Inferior parietal cortex (tissue), 1 donor: ENCODE data around the gene LMBR1L.

ENCODE experiments used
- DNase-seq: peaks from one replicate; pipeline ENCODE4 v3.0.0-alpha.2; 2016; ENCODE audit errors: extremely low spot score

The LMBR1L gene

DNA sequence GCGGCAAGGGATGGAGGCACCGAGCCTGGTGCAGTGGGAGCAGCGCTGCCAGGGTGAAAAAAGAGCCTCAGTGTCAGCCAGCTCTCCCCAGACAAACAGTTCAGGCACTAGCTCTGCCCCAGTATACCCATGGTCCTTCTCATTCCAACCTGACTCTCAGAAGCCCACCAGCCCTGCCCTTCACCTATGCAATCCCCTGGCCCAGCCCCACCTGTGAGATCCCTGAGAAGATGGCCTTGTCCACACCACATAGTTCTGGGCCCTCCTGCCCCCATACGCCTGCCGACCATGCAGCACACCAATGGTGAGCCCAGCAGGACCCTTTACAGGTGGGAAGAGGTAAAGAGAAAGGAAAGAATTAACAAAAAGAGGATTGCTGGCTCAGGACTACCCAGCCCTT, 56.6 kb downstream of the LMBR1L start:
- no peak for DNase-seq

GRCh38 chr12:49052451-49053208, 58.0 kb downstream of the LMBR1L start:
- DNase-seq = no peak

GRCh38 chr12:49051777-49052438, 58.7 kb downstream of the LMBR1L start:
- DNase-seq = no peak

DNA sequence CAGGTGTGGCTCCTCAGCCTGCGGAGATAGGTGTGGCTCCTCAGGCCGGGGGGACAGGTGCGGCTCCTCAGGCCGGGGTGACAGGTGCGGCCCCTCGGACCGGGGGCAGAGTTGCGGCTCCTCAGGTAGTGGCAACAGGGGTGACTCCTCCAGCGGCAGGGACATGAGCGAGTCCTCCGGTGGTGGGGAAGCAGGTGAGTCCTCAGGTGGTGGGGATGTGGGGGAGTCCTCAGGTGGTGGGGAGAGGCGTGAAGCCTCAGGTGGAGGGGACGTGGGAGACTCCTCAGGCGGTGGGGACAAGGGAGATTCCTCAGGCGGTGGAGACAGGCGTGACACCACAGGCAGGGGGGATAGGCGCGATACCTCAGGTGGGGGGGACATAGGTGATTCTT, 59.3 kb downstream of the LMBR1L start:
- DNase-seq = no peak

DNA sequence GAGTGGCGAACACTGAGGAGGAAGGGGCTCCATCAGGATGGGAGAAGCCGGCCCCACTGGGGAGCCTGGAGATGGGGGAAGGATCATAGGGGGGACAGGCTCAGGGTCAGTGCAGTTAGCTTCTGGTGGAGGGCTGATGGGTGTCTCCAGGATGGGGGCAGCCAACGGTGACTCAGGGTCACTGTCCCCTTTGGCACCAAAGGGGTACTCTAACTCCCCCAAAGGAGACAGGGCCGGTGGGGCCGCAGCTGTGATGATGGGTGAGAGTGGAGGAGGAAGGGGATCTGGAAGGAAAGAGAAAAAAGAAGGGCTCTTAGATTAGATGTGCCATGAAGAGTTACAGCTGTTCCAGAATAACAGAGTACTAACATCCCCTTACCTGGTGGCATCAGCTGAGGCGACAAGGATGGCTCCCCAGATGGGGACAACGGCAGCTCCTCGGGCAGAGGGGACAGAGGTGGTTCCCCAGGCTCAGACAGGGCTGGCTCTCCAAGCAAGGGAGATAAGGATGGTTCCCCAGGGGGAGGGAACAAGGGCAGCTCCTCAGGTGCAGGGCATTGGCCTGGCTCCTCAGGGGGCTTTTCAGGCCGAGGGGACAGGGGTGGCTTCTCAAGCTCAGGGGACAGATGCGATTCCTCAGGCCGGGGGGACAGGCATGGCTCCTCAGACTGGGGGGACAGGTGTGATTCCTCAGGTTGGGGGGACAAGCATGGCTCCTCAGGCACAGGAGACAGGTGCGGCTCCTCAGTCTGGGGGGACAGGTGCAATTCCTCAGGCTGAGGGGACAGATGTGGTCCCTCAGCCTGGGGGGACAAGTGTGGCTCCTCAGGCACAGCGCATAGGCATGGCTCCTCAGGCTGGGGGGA, 59.9 kb downstream of the LMBR1L start:
- DNase-seq = no peak

DNA sequence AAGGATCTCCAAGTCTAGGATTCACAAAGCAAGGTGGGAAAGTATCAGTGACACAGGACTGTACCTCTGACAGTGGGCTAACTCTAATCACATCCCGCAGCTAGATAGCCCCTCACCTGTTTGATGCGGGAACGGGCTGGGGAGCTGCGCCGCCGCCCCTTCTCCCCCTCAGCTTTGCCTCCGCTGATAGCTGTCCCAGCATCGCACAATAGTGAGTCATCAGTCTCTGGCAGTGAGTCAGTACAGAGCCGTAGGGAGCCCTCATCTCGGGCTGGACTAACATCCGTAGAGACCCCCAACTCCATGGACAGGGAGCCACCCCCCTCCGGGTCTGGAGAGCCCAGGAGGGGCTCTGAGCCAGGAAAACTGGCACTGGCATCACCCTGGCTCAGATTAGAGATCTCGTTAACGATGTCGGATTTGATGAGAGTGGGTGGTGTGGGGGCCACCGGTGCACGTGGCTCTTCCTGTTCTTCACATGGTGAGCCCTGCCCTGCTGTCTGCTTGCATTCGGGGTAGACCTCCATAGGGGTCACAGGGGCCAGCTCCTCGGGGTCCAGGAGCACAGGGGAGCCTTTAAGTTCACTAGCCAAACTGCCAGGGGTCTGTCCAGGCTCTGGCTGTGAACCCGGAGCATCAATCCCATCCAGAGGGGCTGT, 61.0 kb downstream of the LMBR1L start:
- DNase-seq = no peak

DNA sequence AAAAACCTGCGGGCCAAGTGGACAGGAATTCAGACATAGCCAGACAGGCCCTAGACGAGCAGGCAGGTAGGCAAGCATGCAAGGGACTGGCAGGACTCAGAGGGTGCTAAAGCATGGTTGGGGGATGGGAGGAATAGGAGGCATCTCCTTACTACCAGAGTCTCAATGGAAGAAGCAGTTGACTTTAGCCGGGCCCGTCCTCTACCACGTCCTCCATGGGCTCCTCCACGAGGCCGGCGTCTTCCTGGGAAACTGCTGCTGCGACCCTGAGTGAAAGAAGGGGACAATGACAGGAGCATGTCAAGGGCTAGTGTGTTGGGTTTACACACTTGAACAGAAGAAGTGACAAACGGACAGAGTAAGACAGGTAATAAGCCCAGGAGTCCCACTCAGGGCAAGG, 61.7 kb downstream of the LMBR1L start:
- no peak for DNase-seq
